DMS79 (cell line): ENCODE data around the gene GAS7.

Source experiments
- DNase-seq: peaks from one replicate; lab custom pipeline; 2025; lab: John Stamatoyannopoulos, UW

The GAS7 gene

GRCh38 chr17:9981344-9981915, 217.0 kb downstream of the GAS7 start:
- DNase-seq: no peak

DNA sequence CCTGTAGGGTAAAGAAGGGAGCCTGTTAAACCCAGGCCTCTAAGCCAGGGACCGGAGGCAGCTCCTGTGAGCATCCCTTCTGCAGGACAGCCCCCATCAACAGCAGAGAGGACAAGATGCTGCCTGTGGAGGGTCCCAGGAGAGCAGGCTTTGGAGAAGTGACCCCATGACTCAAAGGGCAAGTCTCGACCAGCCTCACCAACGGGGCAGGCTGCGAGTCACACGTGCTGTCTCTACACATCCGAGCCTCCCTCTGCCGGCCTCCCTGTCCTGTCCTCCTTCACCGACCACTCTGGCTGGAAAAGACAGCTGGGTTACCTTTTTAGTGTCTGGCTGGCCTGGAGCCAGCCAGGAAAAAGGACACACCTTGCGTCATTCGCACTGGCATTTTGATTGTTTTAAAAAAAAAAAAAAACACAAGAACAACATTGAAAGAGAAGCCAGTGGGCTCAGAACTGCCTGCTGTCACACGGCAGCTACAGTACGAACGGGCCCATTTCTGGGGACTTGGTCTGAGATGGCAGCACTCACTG, 218.9 kb downstream of the GAS7 start:
- DNase-seq: no peak

GRCh38 chr17:9977180-9977575, 221.2 kb downstream of the GAS7 start:
- no peak for DNase-seq

- no peak for DNase-seq
These were observed 221.9 kb downstream of the GAS7 start for GRCh38 chr17:9976283-9977179.

- DNase-seq: no peak
These were observed 223.7 kb downstream of the GAS7 start for GRCh38 chr17:9974448-9975381.

GRCh38 chr17:9973669-9974447, 224.5 kb downstream of the GAS7 start:
- no peak for DNase-seq

DNA sequence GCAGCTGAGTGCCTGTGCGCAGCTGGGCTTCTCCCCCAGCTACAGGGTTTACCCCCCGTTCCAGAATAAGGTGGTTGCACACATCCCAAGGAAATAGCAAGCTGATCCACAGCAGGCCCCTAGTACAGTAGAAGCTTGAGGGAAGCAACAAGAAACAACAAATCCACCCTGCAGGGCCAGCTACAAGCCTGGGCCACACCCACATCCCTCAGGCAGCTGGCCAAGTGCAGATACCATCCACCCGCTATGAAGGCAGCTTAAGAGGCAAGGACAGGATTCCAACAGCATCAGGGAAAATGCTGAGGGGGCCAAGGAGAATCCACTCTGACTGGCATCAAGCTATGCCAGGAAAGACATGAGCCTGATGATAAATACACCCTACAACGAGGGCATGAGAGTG, 226.4 kb downstream of the GAS7 start:
- no peak for DNase-seq

GRCh38 chr17:9969301-9969935, 229.0 kb downstream of the GAS7 start:
- no peak for DNase-seq

DNA sequence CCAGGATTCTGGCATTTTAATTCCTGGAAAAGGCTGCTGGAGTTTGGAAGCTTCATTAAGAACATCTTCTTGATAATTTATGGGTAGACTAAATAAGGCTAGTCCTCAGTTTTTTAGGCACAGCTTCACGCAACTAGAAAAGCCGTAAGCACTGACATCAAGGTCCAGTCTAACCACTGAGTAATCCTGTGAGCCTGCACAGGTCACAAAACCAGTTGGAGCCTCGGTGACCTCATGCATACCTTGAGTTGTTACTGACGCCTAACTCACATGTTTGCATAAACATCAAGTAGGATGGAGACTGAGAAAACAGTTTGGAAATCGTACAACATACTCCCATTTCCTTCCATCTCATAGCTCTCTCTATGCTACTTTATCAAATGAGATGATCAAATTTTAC, 229.5 kb downstream of the GAS7 start:
- DNase-seq: no peak

- DNase-seq: no peak
These were observed 230.4 kb downstream of the GAS7 start for GRCh38 chr17:9968008-9968407.

GRCh38 chr17:9959377-9959981, 238.9 kb downstream of the GAS7 start:
- no peak for DNase-seq

- no peak for DNase-seq
These were observed 239.7 kb downstream of the GAS7 start for GRCh38 chr17:9958586-9959281.

DNA sequence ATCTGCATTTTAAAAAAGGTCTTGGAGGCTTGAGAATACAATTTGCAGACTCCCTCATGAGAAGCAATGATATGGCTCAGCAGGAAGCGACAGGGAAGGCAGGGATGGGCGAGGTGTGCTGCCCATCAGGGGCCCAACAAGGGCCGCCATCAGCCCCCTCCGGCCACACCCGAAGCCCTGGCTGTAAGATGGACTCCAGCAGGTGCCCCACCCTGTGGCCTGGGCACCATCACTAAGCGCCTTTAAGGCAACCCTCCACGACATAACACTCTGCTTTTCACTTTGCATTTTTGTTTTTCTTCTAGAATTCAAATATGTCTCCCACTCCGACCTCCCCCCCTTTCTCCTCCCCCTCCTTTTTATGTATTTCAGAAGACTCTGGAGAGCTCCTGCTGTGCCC, 241.2 kb downstream of the GAS7 start:
- DNase-seq: no peak

DNA sequence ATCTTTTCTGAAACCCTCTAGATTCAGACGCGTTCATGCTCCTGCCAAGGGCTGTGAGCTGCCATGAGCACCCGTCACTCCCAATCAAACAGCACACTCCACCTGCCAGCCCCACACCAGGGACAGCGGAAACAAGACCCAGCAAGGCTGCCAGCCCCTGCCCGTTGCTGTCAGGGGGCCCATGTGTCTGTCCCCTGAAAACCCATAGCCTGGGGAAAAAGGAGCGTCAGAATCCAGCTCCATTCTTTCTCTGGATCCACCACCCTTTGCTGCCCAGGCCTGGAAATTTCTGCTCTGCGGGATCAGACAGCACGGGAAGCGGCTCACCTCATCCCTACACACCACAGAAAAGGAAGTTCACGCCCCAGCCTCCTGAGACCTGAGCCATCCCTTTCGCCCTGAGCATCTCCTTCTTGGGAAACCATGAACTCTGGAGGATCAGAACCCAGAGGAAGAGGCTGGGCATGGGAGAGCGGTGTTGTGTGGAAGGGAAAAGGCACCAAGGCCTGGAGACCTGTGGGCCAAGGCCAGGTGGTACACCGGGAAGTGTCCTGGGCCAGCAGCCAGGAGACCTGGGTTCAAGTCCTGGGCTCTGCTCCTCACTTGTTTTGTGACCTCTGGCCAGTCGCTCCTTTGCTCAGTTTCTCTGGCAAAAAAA, 241.8 kb downstream of the GAS7 start:
- DNase-seq: no peak

GRCh38 chr17:9953492-9953891, 244.9 kb downstream of the GAS7 start:
- no peak for DNase-seq

DNA sequence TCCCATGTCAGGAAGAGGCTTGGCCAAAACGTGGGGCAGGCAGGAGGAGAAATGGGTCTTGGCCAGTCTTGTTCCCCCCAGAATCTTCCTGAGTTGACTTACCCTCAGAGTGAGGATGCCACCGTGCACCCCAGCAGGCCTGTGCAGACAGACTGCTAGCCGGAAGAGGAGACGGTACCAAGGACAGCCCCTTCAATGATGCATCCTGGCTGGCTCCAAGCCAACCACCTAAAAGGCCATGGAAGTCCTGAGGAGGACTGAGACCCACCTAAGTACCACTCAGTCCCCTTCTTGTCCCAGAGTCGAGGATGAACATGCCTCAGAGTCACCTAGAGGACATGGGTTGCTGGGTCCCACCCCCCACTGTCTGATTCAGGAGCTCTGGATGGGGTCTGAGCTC, 246.6 kb downstream of the GAS7 start:
- DNase-seq: no peak

- DNase-seq: no peak
These were observed 249.5 kb downstream of the GAS7 start for GRCh38 chr17:9948928-9949327.

GRCh38 chr17:9944704-9945103, 253.7 kb downstream of the GAS7 start:
- no peak for DNase-seq

DNA sequence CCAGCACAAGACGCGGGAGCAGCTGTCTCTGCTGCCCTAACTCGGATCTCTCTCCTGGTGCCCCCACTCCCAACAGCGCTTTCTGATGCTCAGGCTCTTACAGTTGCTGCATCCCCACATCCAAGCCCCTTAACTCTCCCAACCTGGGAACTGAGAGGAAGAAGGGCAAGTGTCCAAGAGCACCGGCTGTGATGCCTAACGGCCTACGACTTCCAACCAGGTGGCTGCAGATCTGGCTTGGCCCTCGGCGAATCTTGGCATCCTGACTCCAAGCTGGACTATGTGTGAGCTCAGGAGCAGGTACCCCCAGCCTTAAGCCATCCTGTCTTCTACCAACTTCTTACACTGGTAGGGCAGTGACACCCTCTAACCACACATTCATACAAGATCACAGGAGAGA, 255.1 kb downstream of the GAS7 start:
- no peak for DNase-seq
